Tibial nerve (tissue), 4 donors: ENCODE measurements around the gene KIF26A. TPM values are rescaled to one million over a fixed set of nuclear protein-coding genes. Genes with fewer than 3 reads are reported as not detected.

Source experiments
- DNase-seq, 2 donors: peaks; one replicate each; pipeline ENCODE4 v3.0.0-alpha.2; 2019; ENCODE audit warnings: low spot score in 2 of 2
- H3K27ac ChIP-seq, 4 donors: fragments of 200-600 bp; sonication (generic) in 3 of 4; one replicate each; pipeline ENCODE4 v1.5.1; 2017 to 2019; ENCODE audit warnings: mild to moderate bottlenecking in 1 of 4
- H3K27me3 ChIP-seq, 2 donors: fragments of 200-600 bp; sonication (generic) in 1 of 2; one replicate each; pipeline versions ENCODE4 v1.5.1 to v1.6.0; 2017 to 2019
- H3K36me3 ChIP-seq, 3 donors: fragments of 200-600 bp; sonication (generic); one replicate each; pipeline ENCODE4 v1.5.1; 2018 to 2019
- H3K4me1 ChIP-seq, 4 donors: fragments of 200-600 bp; sonication (generic) in 3 of 4; one replicate each; pipeline ENCODE4 v1.5.1; 2017 to 2019
- H3K4me3 ChIP-seq, 4 donors: fragments of 200-600 bp; sonication (generic) in 3 of 4; one replicate each; pipeline ENCODE4 v1.5.1; 2017 to 2019; ENCODE audit warnings: mild to moderate bottlenecking in 1 of 4, moderate library complexity in 1 of 4
- H3K9me3 ChIP-seq, 4 donors: fragments of 200-600 bp; sonication (generic) in 3 of 4; one replicate each; pipeline ENCODE4 v1.5.1; 2017 to 2019
- EP300 ChIP-seq, 2 donors: sonication (generic); formaldehyde crosslinking; IDR thresholded peaks; one replicate each; pipeline ENCODE4 v1.6.1; 2017; ENCODE audit warnings: antibody characterized with exemption in 2 of 2, mild to moderate bottlenecking in 1 of 2
- POLR2A ChIP-seq, 2 donors: fragments of 450-650 bp; IDR thresholded peaks; one replicate each; pipeline ENCODE4 v1.6.1; 2017; ENCODE audit warnings: antibody characterized with exemption in 2 of 2, mild to moderate bottlenecking in 2 of 2, moderate library complexity in 2 of 2
- WGBS, 2 donors: methylation state at CpG; one replicate each; pipeline ENCODE4 v1.1.5; 2018; 5-methylcytosine and 5-hydroxymethylcytosine counted together
- total RNA-seq, 4 donors: library from RNA; depleted of rRNA; stranded (reverse); fragments of >200 nt; gene quantifications; one replicate each; pipeline ENCODE4 v1.1.0, GENCODE V29; 2016
- TF ChIP-seq, protein P1 (sequence below), 5 experiments: fragments of 200-600 bp in 3 of 5; fragments of 450-650 bp in 2 of 5; sonication (generic) in 3 of 5; IDR thresholded peaks; one replicate each; pipeline ENCODE4 v1.5.1; 2016 to 2019; ENCODE audit warnings: antibody characterized with exemption in 5 of 5, mild to moderate bottlenecking in 3 of 5, moderate library complexity in 2 of 5

The KIF26A gene
- total RNA-seq, 4 donors from 2014 or later: 2.6 to 4.2 (median 3.3) TPM

DNA sequence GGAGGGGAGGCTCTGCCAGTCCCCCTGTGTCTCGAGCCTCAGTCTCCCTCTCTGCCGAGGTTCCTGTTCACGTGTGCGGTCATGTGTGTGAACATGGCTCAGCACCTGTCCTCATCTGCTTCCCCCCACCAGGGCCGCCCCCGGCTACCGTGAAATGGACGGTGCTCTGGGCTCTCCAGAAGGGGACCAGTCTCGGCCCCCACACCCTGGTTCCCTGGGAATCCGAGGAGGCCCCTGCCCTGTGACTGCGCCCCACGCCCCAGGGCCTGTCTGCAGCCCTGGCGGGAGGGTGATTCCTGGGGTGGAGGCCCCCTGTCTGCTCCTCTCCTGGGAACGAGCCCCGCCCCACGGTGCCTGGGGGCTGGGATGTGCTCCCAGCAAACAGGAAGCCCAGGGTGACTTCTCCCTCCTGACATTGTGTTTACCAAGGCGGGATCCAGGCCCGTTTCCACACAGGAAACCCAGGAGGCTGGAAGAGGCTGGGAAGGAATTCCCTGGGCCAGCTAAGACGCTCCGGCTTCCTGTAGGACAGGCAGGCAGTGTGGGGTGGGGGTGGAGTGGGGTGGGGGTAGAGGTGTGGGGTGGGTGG lies 46.6 kb downstream of the KIF26A start:
- DNase-seq: no peak
- no peaks in the 10 kb centered on the region for H3K4me1 ChIP-seq

DNA sequence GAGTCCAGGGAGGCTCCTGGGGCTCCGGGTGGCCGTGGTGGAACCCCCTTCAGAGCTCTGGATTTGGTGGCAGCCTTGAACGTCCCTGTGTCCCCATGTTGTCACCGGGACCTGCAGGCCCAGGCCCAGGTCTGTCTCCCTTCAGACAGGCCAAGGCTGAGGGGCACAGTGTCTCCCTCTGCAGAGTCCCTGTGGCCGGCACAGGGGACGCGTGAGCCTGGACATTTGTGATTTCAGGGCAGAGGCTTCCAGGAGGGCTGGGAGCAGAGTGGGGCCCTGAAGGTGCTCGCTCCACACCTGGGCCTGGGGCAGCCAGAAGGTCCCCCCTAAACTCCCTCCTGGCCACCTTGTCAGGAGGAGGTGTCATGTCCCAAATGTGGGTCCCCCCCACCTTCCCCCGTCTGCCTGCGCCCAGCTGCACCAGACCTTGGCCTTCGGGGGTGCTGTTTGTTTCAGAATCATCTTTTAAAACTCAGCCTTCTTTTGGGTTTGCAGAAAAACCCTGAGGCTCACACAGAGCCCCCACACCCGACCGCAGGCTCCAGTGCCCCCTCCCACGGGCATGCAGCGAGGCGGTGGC lies 47.6 kb downstream of the KIF26A start:
- TF ChIP-seq EP300 (IDR thresholded peaks at IDR 0.05) (no peak), POLR2A (IDR thresholded peaks at IDR 0.05) (no peak)
- TF ChIP-seq, protein P1, sequence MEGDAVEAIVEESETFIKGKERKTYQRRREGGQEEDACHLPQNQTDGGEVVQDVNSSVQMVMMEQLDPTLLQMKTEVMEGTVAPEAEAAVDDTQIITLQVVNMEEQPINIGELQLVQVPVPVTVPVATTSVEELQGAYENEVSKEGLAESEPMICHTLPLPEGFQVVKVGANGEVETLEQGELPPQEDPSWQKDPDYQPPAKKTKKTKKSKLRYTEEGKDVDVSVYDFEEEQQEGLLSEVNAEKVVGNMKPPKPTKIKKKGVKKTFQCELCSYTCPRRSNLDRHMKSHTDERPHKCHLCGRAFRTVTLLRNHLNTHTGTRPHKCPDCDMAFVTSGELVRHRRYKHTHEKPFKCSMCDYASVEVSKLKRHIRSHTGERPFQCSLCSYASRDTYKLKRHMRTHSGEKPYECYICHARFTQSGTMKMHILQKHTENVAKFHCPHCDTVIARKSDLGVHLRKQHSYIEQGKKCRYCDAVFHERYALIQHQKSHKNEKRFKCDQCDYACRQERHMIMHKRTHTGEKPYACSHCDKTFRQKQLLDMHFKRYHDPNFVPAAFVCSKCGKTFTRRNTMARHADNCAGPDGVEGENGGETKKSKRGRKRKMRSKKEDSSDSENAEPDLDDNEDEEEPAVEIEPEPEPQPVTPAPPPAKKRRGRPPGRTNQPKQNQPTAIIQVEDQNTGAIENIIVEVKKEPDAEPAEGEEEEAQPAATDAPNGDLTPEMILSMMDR (IDR thresholded peaks at IDR 0.05): no peak

More for the DNA sequence above, 46.6 kb downstream of the KIF26A start:
- no peaks in the 10 kb centered on the region for H3K36me3 ChIP-seq
- H3K27ac ChIP-seq: no peak overlapping the region
- H3K9me3 ChIP-seq: no peaks in the 10 kb centered on the region
- H3K4me3 ChIP-seq: no peak overlapping the region
- 53 to 59% methylated on average over 15 to 19 of the region's 20 CpGs for WGBS, 2 donors
- H3K27me3 ChIP-seq: peaks cover 0 to 26% of the 10 kb centered on the region in 2 donors
- no peak for TF ChIP-seq POLR2A (IDR thresholded peaks at IDR 0.05)
- no peak for TF ChIP-seq EP300 (IDR thresholded peaks at IDR 0.05)
- TF ChIP-seq, protein P1 (IDR thresholded peaks at IDR 0.05): no peak

DNA sequence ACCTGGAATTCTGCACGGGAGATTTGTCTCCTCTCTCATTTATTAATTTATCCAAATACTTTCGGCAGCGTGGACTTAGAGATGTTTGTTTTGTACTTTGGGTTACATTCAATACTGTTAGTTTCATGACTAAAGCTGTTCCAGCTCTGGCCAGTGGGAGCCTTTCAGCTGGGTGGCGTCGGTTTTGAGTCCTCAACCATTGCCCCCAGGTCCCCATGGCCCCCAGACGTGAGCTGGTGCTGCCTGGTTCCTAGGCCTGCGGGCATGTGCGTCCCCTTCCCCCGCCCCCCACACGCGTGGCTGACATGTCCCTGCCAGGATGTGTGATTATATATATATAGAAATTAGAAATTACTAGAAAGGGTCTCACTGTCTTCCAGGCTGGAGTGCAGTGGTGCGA lies 48.2 kb downstream of the KIF26A start:
- Histone ChIP-seq H3K27me3 (peaks cover 0 to 33% of the 10 kb centered on the region in 2 donors), H3K4me3 (no peak overlapping the region), H3K9me3 (no peaks in the 10 kb centered on the region), H3K27ac (no peak overlapping the region), H3K4me1 (no peaks in the 10 kb centered on the region), H3K36me3 (no peaks in the 10 kb centered on the region)
- 75 to 76% methylated on average over 12 of the region's 12 CpGs for WGBS, 2 donors
- TF ChIP-seq EP300 (IDR thresholded peaks at IDR 0.05): no peak
- TF ChIP-seq POLR2A (IDR thresholded peaks at IDR 0.05): no peak
- TF ChIP-seq, protein P1 (IDR thresholded peaks at IDR 0.05): no peak
- no peak for DNase-seq

More for the DNA sequence above, 47.6 kb downstream of the KIF26A start:
- Histone ChIP-seq H3K36me3 (no peaks in the 10 kb centered on the region), H3K27ac (no peak overlapping the region), H3K4me3 (no peak overlapping the region), H3K27me3 (peaks cover 0 to 33% of the 10 kb centered on the region in 2 donors), H3K9me3 (no peaks in the 10 kb centered on the region), H3K4me1 (no peaks in the 10 kb centered on the region)
- 74 to 78% methylated on average over 12 to 14 of the region's 16 CpGs for WGBS, 2 donors
- DNase-seq: no peak

DNA sequence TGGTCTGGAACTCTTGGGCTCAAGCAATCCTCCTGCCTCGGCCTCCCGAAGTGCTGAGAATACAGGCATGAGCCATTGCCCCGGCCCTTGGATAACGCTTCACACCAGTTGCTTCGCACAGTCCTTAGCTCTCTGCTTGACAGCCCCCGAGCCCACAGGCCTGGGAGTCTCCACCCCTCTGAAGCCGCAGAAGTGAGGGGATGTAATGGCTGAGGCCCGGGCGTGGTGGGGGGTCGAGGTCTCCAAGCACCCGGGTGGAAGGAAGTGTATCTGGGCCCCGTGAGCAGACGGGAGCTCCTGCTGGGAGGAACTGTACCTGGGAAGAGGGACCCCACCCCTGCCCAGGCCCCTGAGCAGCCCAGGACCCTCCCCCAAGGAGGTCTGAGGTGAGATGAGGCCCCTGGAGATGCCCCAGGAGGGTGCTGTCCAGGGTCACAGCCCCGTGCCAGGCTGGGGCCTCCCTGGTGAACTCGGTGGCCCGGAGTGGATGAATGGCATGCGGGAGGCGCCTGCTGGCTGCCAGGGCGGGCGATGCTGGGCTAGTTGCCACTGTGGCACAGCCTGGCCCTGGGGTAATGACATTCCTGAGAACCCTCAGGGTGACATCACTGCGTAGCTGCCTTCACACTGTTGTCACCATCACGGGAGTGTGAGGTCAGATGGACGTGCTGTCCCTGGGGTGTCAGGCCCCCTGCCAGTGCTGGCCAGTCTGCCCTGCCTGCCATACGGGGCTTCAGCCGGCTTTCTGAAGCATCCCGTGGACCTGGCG lies 48.9 kb downstream of the KIF26A start:
- no peak overlapping the region for H3K4me3 ChIP-seq
- H3K4me1 ChIP-seq: no peaks in the 10 kb centered on the region
- 65 to 69% methylated on average over 20 to 23 of the region's 27 CpGs for WGBS, 2 donors
- H3K27ac ChIP-seq: no peak overlapping the region
- H3K9me3 ChIP-seq: no peaks in the 10 kb centered on the region
- peaks cover 0 to 33% of the 10 kb centered on the region in 2 donors for H3K27me3 ChIP-seq
- no peak for DNase-seq
- H3K36me3 ChIP-seq: no peaks in the 10 kb centered on the region
- TF ChIP-seq, protein P1 (IDR thresholded peaks at IDR 0.05): no peak
- TF ChIP-seq POLR2A (IDR thresholded peaks at IDR 0.05) (no peak), EP300 (IDR thresholded peaks at IDR 0.05) (no peak)
